Measurements from ENCODE around the gene CCNF. TPM values are rescaled to one million over a fixed set of nuclear protein-coding genes. Genes with fewer than 3 reads are reported as not detected.

Gene CCNF
- total RNA-seq, 1 donor from 2014 or later: 0.43 TPM

DNA sequence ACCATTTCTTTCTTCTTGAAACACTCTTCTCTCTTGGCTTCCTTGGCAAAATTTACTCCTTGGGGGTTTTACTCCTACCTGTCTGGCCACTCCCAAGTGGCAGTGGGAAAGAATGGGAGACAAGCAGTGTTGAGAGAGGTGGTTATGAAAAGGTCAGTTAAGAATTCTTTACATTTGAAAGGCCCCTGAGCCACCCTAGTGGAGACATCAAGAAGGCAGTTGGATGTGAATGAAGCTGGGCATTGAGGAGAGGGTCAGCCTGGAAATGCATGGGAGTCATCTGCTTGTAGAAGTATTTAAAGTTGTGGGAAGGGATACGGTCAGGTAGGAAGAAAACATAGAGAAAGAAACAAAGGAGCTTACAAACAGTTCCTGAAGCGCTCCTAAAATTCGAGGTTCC is 42.3 kb upstream of the CCNF start:
- TF ChIP-seq, protein P1, sequence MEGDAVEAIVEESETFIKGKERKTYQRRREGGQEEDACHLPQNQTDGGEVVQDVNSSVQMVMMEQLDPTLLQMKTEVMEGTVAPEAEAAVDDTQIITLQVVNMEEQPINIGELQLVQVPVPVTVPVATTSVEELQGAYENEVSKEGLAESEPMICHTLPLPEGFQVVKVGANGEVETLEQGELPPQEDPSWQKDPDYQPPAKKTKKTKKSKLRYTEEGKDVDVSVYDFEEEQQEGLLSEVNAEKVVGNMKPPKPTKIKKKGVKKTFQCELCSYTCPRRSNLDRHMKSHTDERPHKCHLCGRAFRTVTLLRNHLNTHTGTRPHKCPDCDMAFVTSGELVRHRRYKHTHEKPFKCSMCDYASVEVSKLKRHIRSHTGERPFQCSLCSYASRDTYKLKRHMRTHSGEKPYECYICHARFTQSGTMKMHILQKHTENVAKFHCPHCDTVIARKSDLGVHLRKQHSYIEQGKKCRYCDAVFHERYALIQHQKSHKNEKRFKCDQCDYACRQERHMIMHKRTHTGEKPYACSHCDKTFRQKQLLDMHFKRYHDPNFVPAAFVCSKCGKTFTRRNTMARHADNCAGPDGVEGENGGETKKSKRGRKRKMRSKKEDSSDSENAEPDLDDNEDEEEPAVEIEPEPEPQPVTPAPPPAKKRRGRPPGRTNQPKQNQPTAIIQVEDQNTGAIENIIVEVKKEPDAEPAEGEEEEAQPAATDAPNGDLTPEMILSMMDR (IDR thresholded peaks at IDR 0.05): no peak
- no peaks in the 10 kb centered on the region for H3K4me1 ChIP-seq
- H3K27me3 ChIP-seq: no peaks in the 10 kb centered on the region
- no peak overlapping the region for H3K27ac ChIP-seq
- no peaks in the 10 kb centered on the region for H3K36me3 ChIP-seq
- no peak overlapping the region for H3K4me3 ChIP-seq
- intact Hi-C loops (cut with DNase I): no loop called here
- peaks cover 0 to 10% of the 10 kb centered on the region in 2 donors for H3K9me3 ChIP-seq
- DNase-seq (ENCODE audit: low spot score in 2 of 2): no peak

DNA sequence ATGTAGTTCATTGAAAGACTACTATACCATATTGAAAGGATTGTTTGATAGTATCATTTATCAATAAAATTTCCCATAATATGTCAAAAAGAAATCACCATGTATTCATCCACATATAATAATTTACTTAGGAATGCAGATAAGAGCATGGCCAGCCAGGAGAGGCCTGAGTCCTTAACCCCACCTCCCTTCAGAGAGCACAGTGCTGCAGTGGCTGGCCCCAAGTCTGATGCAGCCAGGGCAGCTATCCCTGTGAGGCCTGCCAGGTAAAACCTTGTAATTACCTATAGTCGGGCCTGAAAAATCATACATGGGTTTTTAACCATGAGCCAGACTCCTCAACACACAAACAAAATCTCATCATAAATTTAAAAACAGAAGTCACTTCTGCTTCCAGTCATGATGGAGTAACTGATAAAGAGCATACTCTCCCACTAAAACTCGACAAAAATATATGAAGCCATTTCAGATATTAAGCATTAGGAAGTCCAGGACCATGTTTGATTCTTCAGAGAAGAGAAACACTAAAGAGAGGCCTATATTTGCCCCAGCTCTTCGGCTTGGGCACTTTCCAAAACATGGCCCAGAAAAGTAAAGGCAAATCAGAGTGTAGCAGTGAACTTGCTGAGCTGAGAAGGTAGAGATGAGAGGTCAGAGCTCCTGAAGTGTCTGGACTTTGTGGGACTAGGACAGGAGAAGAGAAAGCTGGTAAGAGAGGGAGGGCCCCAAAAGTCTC is 40.9 kb upstream of the CCNF start:
- Histone ChIP-seq H3K36me3 (no peaks in the 10 kb centered on the region), H3K27ac (no peak overlapping the region), H3K27me3 (no peaks in the 10 kb centered on the region), H3K4me1 (no peaks in the 10 kb centered on the region), H3K4me3 (no peak overlapping the region), H3K9me3 (peaks cover 0 to 10% of the 10 kb centered on the region in 2 donors)
- TF ChIP-seq, protein P1 (IDR thresholded peaks at IDR 0.05): no peak
- intact Hi-C loops (cut with DNase I): no loop called here
- no peak for DNase-seq (ENCODE audit: low spot score in 2 of 2)

DNA sequence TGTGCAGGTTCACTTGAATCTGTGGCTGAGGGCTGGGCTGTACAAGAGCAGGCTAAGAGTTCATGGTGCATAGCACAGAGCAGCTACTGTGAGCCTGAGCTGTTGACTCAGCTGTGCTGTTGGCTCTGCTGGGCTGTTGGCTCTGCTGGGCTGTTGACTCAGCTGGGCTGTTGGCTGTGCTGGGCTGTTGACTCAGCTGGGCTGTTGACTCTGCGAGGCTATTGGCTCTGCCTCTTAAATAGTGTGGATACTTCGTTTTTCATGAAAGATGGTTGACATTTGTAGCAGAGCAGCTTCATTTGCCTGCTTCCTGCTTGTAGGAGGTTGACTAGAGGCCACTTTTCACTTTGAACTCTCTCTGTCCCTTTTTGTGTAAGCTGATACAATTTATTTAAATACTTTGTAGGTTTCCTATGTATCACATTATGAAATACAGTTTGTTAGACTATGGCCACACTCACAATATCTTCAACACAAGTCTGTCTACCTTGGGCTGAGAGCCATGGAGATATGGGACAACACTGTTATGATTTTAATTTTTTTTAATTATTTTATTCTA is 40.3 kb upstream of the CCNF start:
- Histone ChIP-seq H3K9me3 (peaks cover 0 to 10% of the 10 kb centered on the region in 2 donors), H3K4me3 (no peak overlapping the region), H3K27ac (no peak overlapping the region), H3K4me1 (no peaks in the 10 kb centered on the region), H3K27me3 (no peaks in the 10 kb centered on the region), H3K36me3 (no peaks in the 10 kb centered on the region)
- DNase-seq (ENCODE audit: low spot score in 2 of 2): peak in 1 of 2 donors; percentile 63
- TF ChIP-seq, protein P1 (IDR thresholded peaks at IDR 0.05): no peak
- intact Hi-C loops (cut with DNase I): no loop called here

DNA sequence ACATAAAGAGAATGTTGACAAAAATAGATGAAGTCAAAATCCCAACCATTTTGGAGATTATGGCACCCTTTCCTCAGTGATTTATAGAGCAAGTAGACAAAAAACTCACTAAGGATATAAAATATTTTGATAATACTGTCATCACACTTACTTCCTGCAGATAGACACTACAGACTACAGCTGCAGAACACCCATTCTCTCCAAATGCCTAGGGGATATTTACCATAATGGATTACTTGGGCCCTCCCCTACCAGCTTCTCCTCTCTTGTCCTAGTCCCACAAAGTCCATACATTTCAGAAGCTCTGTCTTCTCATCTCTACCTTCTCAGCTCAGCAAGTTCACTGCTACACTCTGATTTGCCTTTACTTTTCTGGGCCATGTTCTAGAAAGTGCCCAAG is 37.2 kb upstream of the CCNF start:
- H3K9me3 ChIP-seq: peaks cover 0 to 10% of the 10 kb centered on the region in 2 donors
- intact Hi-C loops (cut with DNase I): no loop called here
- TF ChIP-seq, protein P1 (IDR thresholded peaks at IDR 0.05): no peak
- no peak overlapping the region for H3K27ac ChIP-seq
- no peak for DNase-seq (ENCODE audit: low spot score in 2 of 2)
- no peaks in the 10 kb centered on the region for H3K36me3 ChIP-seq
- no peak overlapping the region for H3K4me3 ChIP-seq
- H3K27me3 ChIP-seq: no peaks in the 10 kb centered on the region
- H3K4me1 ChIP-seq: no peaks in the 10 kb centered on the region

DNA sequence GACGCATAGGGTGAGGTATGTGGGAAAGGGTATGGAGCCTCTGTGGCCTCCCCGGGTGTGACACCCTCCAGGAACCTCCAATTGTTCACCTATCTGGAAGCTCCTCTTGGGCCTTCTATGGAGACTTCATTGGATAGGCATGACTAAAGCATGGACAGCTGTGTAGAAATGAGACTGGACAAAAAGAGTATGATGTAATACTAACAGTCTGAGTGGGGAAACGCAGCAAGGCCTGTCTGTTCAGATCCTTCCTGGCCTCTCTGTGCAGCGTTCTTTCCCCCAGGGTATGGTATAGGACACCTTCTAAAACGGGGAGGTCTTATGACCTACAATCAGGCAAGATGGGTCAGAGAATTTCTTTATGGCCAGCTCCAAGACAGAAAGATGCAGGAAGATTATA is 30.7 kb upstream of the CCNF start:
- intact Hi-C loops (cut with DNase I): no loop called here
- TF ChIP-seq, protein P1 (IDR thresholded peaks at IDR 0.05): no peak
- no peak overlapping the region for H3K4me3 ChIP-seq

More for the DNA sequence above, 30.7 kb upstream of the CCNF start:
- DNase-seq (ENCODE audit: low spot score in 2 of 2): no peak
- Histone ChIP-seq H3K27me3 (no peaks in the 10 kb centered on the region), H3K9me3 (no peaks in the 10 kb centered on the region), H3K4me1 (no peaks in the 10 kb centered on the region), H3K27ac (no peak overlapping the region), H3K36me3 (no peaks in the 10 kb centered on the region)

All from ascending aorta (tissue), 2 donors.